ENCODE measurements around the gene CDHR4. TPM values are rescaled to one million over a fixed set of nuclear protein-coding genes. Genes with fewer than 3 reads are reported as not detected.
"Not testable (repeated sequence)": the region's sequence is repeated elsewhere in the genome, so short reads cannot be mapped to it uniquely, and the experiment has no call there.

CDHR4 gene
- total and polyA plus RNA-seq, 3 donors from 2014 or later, result 5.5 to 11.7 (median 5.9) TPM

GRCh38 chr3:49786357-49787181 is 13.1 kb downstream of the CDHR4 start, which contains the start of gene IP6K1:
IP6K1 (minus strand) TSS chr3:49786542; CDS start chr3:49748040, 38,502 bp downstream.
- H3K4me1 ChIP-seq, result peaks cover 33% of the 10 kb centered on the region
- H3K27ac ChIP-seq, result peak within 1 kb of the TSS; percentile 99
- no peaks in the 10 kb centered on the region for H3K27me3 ChIP-seq
- intact Hi-C loops (cut with DNase I; ENCODE audit: low total_unique reads), result no loop called here
- DNase-seq, result peak; percentile 100
- H3K36me3 ChIP-seq (ENCODE audit: low read depth, missing control alignments), result no peaks in the 10 kb centered on the region
- TF ChIP-seq POLR2A (IDR thresholded peaks at IDR 0.05), result peak; percentile 34
- no peak for TF ChIP-seq CTCF (IDR thresholded peaks at IDR 0.05)
- peak within 1 kb of the TSS; percentile 93 to 96 for H3K4me3 ChIP-seq
- 3% methylated on average over 25 to 52 of the region's 55 CpGs for WGBS, 2 donors
- H3K9me3 ChIP-seq, result no peaks in the 10 kb centered on the region

GRCh38 chr3:49785565-49786356 is 13.9 kb downstream of the CDHR4 start:
- no peaks in the 10 kb centered on the region for H3K9me3 ChIP-seq
- 0 to 1% methylated on average over 44 to 50 of the region's 50 CpGs for WGBS, 2 donors
- peak; percentile 64 for DNase-seq
- H3K27ac ChIP-seq, result peak overlapping the region; percentile 99
- no peaks in the 10 kb centered on the region for H3K36me3 ChIP-seq (ENCODE audit: low read depth, missing control alignments)
- H3K4me3 ChIP-seq, result peak overlapping the region; percentile 93 to 96
- TF ChIP-seq POLR2A (IDR thresholded peaks at IDR 0.05) (no peak), CTCF (IDR thresholded peaks at IDR 0.05) (no peak)
- no peaks in the 10 kb centered on the region for H3K27me3 ChIP-seq
- H3K4me1 ChIP-seq, result peaks cover 35% of the 10 kb centered on the region
- intact Hi-C loops (cut with DNase I; ENCODE audit: low total_unique reads), result no loop called here

GRCh38 chr3:49782277-49782676 is 17.4 kb downstream of the CDHR4 start:
- H3K36me3 ChIP-seq (ENCODE audit: low read depth, missing control alignments); intact Hi-C loops (cut with DNase I; ENCODE audit: low total_unique reads); H3K4me3 ChIP-seq; H3K27ac ChIP-seq; H3K27me3 ChIP-seq; H3K9me3 ChIP-seq; DNase-seq: not testable (repeated sequence)
- WGBS, 2 donors, result 87% methylated on average over 9 of the region's 9 CpGs
- H3K4me1 ChIP-seq, result peaks cover 42% of the 10 kb centered on the region

- WGBS, 2 donors, result 71 to 78% methylated on average over 5 of the region's 5 CpGs
- intact Hi-C loops (cut with DNase I; ENCODE audit: low total_unique reads), result no loop called here
- DNase-seq, result no peak
Measured at GRCh38 chr3:49781415-49782199, 18.1 kb downstream of the CDHR4 start.

GRCh38 chr3:49780975-49781365 is 18.7 kb downstream of the CDHR4 start:
- H3K9me3 ChIP-seq; intact Hi-C loops (cut with DNase I; ENCODE audit: low total_unique reads); H3K27me3 ChIP-seq; H3K4me3 ChIP-seq; DNase-seq; H3K36me3 ChIP-seq (ENCODE audit: low read depth, missing control alignments): not testable (repeated sequence)
- peak overlapping the region in 1 of 2 donors; percentile 24 for H3K27ac ChIP-seq
- peaks cover 36% of the 10 kb centered on the region for H3K4me1 ChIP-seq
- 77 to 86% methylated on average over 9 of the region's 9 CpGs for WGBS, 2 donors

More at GRCh38 chr3:49781415-49782199, 18.1 kb downstream of the CDHR4 start:
- no peaks in the 10 kb centered on the region for H3K36me3 ChIP-seq (ENCODE audit: low read depth, missing control alignments)
- H3K4me3 ChIP-seq, result no peak overlapping the region
- no peaks in the 10 kb centered on the region for H3K27me3 ChIP-seq
- TF ChIP-seq POLR2A (IDR thresholded peaks at IDR 0.05), result no peak
- H3K4me1 ChIP-seq, result peaks cover 36% of the 10 kb centered on the region
- no peaks in the 10 kb centered on the region for H3K9me3 ChIP-seq
- H3K27ac ChIP-seq, result no peak overlapping the region

Measured in testis (tissue), 3 donors.